H1 (cell line): ENCODE results near the gene PLXNB3. TPM values are rescaled to one million over a fixed set of nuclear protein-coding genes. Genes with fewer than 3 reads are reported as not detected.
A peak's percentile ranks its signal among the peaks of the same experiment; 100 is the strongest.

Experiments used
- CTCF ChIA-PET: fragments of 300-600 bp; sonication (Branson Sonifier 250); formaldehyde crosslinking; loops from one replicate; lab custom pipeline; 2021; ENCODE audit not compliant: partially characterized antibody; lab: Charles Lee
- POLR2A ChIA-PET: fragments of 300-600 bp; sonication (Branson Sonifier 250); formaldehyde crosslinking; loops from one replicate; lab custom pipeline; 2021; ENCODE audit warnings: inconsistent platforms; ENCODE audit not compliant: partially characterized antibody; lab: Charles Lee
- DNase-seq, 2 experiments: peaks; one replicate each; pipeline versions ENCODE4 v3.0.0 to v3.0.0-alpha.2; 2010 to 2022; ENCODE audit warnings: low spot score in 2 of 2, low read depth in 1 of 2, mixed read lengths in 1 of 2
- FAIRE-seq: peaks from 2 replicates; lab custom pipeline; 2011; peaks lifted over from hg19 to GRCh38; lab: Jason Lieb, UNC
- H2AFZ ChIP-seq: 2 replicates; pipeline ENCODE4 v1.8.1; 2012; ENCODE audit warnings: low read length, inconsistent platforms
- H2AK5ac ChIP-seq: 2 replicates; pipeline ENCODE4 v1.6.1; 2013; ENCODE audit warnings: low read depth, low read length
- H2BK120ac ChIP-seq: replicated peaks from 2 replicates; pipeline ENCODE3; 2013; ENCODE audit warnings: low read depth, low read length, inconsistent platforms
- H2BK12ac ChIP-seq: 2 replicates; pipeline ENCODE4 v1.6.1; 2013; ENCODE audit warnings: low read depth, low read length
- H2BK15ac ChIP-seq: 2 replicates; pipeline ENCODE4 v1.6.1; 2013; ENCODE audit warnings: low read length
- H2BK20ac ChIP-seq: 2 replicates; pipeline ENCODE4 v1.6.1; 2013; ENCODE audit warnings: low read length
- H2BK5ac ChIP-seq: 2 replicates; pipeline ENCODE4 v1.6.1; 2013; ENCODE audit warnings: low read depth, low read length
- H3K14ac ChIP-seq: 2 replicates; pipeline ENCODE4 v1.6.1; 2013; ENCODE audit warnings: inconsistent platforms; ENCODE audit not compliant: insufficient read length
- H3K18ac ChIP-seq: 2 replicates; pipeline ENCODE4 v1.6.1; 2013; ENCODE audit warnings: low read length; ENCODE audit errors: extremely low read depth
- H3K23ac ChIP-seq: 2 replicates; pipeline ENCODE4 v1.6.1; 2013; ENCODE audit warnings: inconsistent platforms; ENCODE audit not compliant: insufficient read length
- H3K23me2 ChIP-seq: 2 replicates; pipeline ENCODE4 v1.6.1; 2013; ENCODE audit warnings: low read depth, low read length
- H3K27ac ChIP-seq: 2 replicates; pipeline ENCODE4 v1.6.1; 2011; ENCODE audit warnings: low read depth, low read length, inconsistent platforms
- H3K27me3 ChIP-seq, 4 experiments: replicated peaks in 1 of 4; 1 replicate in 1 of 4; 2 replicates in 3 of 4; pipeline versions ENCODE4 v1.6.1 to v1.8.1; 2011 to 2013; ENCODE audit warnings: low read length in 3 of 4, mild to moderate bottlenecking in 3 of 4, inconsistent platforms in 2 of 4, mixed read lengths in 2 of 4, moderate library complexity in 1 of 4; ENCODE audit not compliant: control insufficient read depth in 3 of 4, insufficient read depth in 3 of 4; ENCODE audit errors: extremely low read depth in 1 of 4
- H3K36me3 ChIP-seq, 4 experiments: 2 replicates each; pipeline versions ENCODE4 v1.6.1 to v1.8.1; 2011 to 2013; ENCODE audit warnings: mild to moderate bottlenecking in 4 of 4, low read length in 3 of 4, moderate library complexity in 2 of 4, control low read depth in 1 of 4, inconsistent platforms in 1 of 4; ENCODE audit not compliant: insufficient read depth in 4 of 4, control insufficient read depth in 2 of 4
- H3K4ac ChIP-seq: replicated peaks from 2 replicates; pipeline ENCODE3; 2013; ENCODE audit warnings: low read length, low read depth, mixed read lengths, inconsistent platforms; ENCODE audit not compliant: insufficient read length
- H3K4me1 ChIP-seq, 4 experiments: replicated peaks in 1 of 4; 1 replicate in 1 of 4; 2 replicates in 3 of 4; pipeline versions ENCODE4 v1.6.1 to v1.8.1; 2011 to 2013; ENCODE audit warnings: low read length in 3 of 4, inconsistent platforms in 2 of 4, mixed read lengths in 1 of 4; ENCODE audit not compliant: insufficient read depth in 4 of 4, control insufficient read depth in 3 of 4
- H3K4me2 ChIP-seq, 2 experiments: 2 replicates each; pipeline versions ENCODE4 v1.6.1 to v1.8.1; 2011 to 2013; ENCODE audit warnings: low read depth in 2 of 2, low read length in 2 of 2, control low read depth in 1 of 2, inconsistent platforms in 1 of 2, mild to moderate bottlenecking in 1 of 2; ENCODE audit not compliant: insufficient read depth in 1 of 2
- H3K4me3 ChIP-seq, 4 experiments: fragments of 200-600, 300-600 bp in 1 of 4; sonication (generic), shearing (Covaris generic), sonication (Bioruptor Twin) in 1 of 4; 2 replicates each; pipeline versions ENCODE4 v1.5.1 to v1.8.1; 2011 to 2016; ENCODE audit warnings: low read length in 4 of 4, low read depth in 3 of 4, control low read depth in 2 of 4, inconsistent platforms in 2 of 4, mild to moderate bottlenecking in 2 of 4, mixed read lengths in 1 of 4, moderate library complexity in 1 of 4; ENCODE audit not compliant: insufficient read depth in 2 of 4; ENCODE audit errors: extremely low read depth in 1 of 4
- H3K56ac ChIP-seq: replicated peaks from 2 replicates; pipeline ENCODE3; 2013; ENCODE audit warnings: low read depth, mild to moderate bottlenecking, mixed read lengths, low read length, inconsistent platforms; ENCODE audit not compliant: insufficient read length
- H3K79me1 ChIP-seq: 2 replicates; pipeline ENCODE4 v1.6.1; 2013; ENCODE audit warnings: low read depth, low read length, control low read depth
- H3K79me2 ChIP-seq, 2 experiments: 2 replicates each; pipeline versions ENCODE4 v1.6.1 to v1.8.1; 2012 to 2013; ENCODE audit warnings: low read length in 2 of 2, mild to moderate bottlenecking in 2 of 2, inconsistent platforms in 1 of 2; ENCODE audit not compliant: insufficient read depth in 2 of 2, control insufficient read depth in 1 of 2
- H3K9ac ChIP-seq, 4 experiments: replicated peaks in 1 of 4; 1 replicate in 1 of 4; 2 replicates in 3 of 4; pipeline versions ENCODE4 v1.6.1 to v1.8.1; 2011 to 2013; ENCODE audit warnings: low read depth in 3 of 4, low read length in 3 of 4, control low read depth in 2 of 4, mild to moderate bottlenecking in 2 of 4, moderate library complexity in 2 of 4, inconsistent platforms in 1 of 4; ENCODE audit errors: extremely low read depth in 1 of 4
- H3K9me3 ChIP-seq, 2 experiments: 2 replicates each; pipeline versions ENCODE4 v1.6.1 to v1.8.1; 2012 to 2013; ENCODE audit warnings: mild to moderate bottlenecking in 2 of 2, moderate library complexity in 2 of 2, control low read depth in 1 of 2, inconsistent platforms in 1 of 2, low read depth in 1 of 2, low read length in 1 of 2, mixed read lengths in 1 of 2; ENCODE audit not compliant: insufficient read depth in 2 of 2
- H4K20me1 ChIP-seq, 2 experiments: replicated peaks in 1 of 2; 2 replicates each; pipeline versions ENCODE3 to v1.8.1; 2011 to 2013; ENCODE audit warnings: inconsistent platforms in 2 of 2, low read length in 2 of 2, mild to moderate bottlenecking in 1 of 2; ENCODE audit not compliant: insufficient read depth in 2 of 2, control insufficient read depth in 1 of 2
- H4K5ac ChIP-seq: 2 replicates; pipeline ENCODE4 v1.6.1; 2013; ENCODE audit warnings: low read length, low read depth, mixed read lengths, inconsistent platforms; ENCODE audit not compliant: insufficient read length
- H4K8ac ChIP-seq: 2 replicates; pipeline ENCODE4 v1.8.0; 2013; ENCODE audit warnings: mild to moderate bottlenecking, moderate library complexity, low read length, inconsistent platforms; ENCODE audit not compliant: insufficient read depth; ENCODE audit errors: extremely low read depth
- H4K91ac ChIP-seq: replicated peaks from 2 replicates; pipeline ENCODE3; 2013; ENCODE audit warnings: low read length, mixed read lengths, inconsistent platforms; ENCODE audit not compliant: insufficient read length
- EGR1 ChIP-seq: IDR thresholded peaks from 2 replicates; pipeline ENCODE4 v1.6.1; 2011; ENCODE audit warnings: low read depth, low read length, borderline replicate concordance
- KDM5A ChIP-seq: fragments of 200-600 bp; IDR thresholded peaks from 2 replicates; pipeline ENCODE4 v1.7.1; 2012; ENCODE audit warnings: mild to moderate bottlenecking, low read length, inconsistent platforms, mixed read lengths
- RBBP5 ChIP-seq: IDR thresholded peaks from 2 replicates; pipeline ENCODE4 v1.7.1; 2012; ENCODE audit warnings: low read depth, mild to moderate bottlenecking, inconsistent platforms, low read length, moderate library complexity, borderline replicate concordance
- WGBS, 2 experiments: shearing (Covaris generic) in 1 of 2; methylation state at CpG; one replicate each; pipeline versions ENCODE4 v1.1.6 to v1.1.7; 2013 to 2015; ENCODE audit warnings: low lambda C conversion rate in 2 of 2, mixed read lengths in 2 of 2, inconsistent platforms in 1 of 2, low coverage in 1 of 2, missing lambda C conversion rate in 1 of 2; ENCODE audit not compliant: insufficient replicate concordance in 2 of 2, insufficient coverage in 1 of 2, insufficient read length in 1 of 2; ENCODE audit errors: extremely low coverage in 1 of 2, missing lambda C conversion rate in 1 of 2; 5-methylcytosine and 5-hydroxymethylcytosine counted together
- polyA plus RNA-seq, 7 experiments: library from polyadenylated mRNA; depleted of rRNA in 3 of 7; stranded (reverse) in 5 of 7; unstranded in 2 of 7; fragments of >200 nt in 5 of 7; fragments of 200-250 nt in 2 of 7; gene quantifications; 1 replicate in 5 of 7; 2 replicates in 1 of 7; 4 replicates in 1 of 7; pipeline versions ENCODE4 v1.2.1 to v1.2.3, GENCODE V29; 2011 to 2013; ENCODE audit warnings: missing spikeins in 2 of 7, mixed read lengths in 2 of 7
- total RNA-seq: library from RNA; stranded (reverse); fragmentation: NEBNext Ultra II Directional; extraction: Animal tissue kit (Norgen Biotek cat#: 25700); gene quantifications from 2 replicates; pipeline ENCODE4 v1.2.1, GENCODE V29; 2021

Gene PLXNB3
- total and polyA plus RNA-seq, 2 of the 8 experiments (the other 6 are each of a cell fraction or from before 2014, with no cell fraction given), result 1.2 to 2.7 TPM

DNA sequence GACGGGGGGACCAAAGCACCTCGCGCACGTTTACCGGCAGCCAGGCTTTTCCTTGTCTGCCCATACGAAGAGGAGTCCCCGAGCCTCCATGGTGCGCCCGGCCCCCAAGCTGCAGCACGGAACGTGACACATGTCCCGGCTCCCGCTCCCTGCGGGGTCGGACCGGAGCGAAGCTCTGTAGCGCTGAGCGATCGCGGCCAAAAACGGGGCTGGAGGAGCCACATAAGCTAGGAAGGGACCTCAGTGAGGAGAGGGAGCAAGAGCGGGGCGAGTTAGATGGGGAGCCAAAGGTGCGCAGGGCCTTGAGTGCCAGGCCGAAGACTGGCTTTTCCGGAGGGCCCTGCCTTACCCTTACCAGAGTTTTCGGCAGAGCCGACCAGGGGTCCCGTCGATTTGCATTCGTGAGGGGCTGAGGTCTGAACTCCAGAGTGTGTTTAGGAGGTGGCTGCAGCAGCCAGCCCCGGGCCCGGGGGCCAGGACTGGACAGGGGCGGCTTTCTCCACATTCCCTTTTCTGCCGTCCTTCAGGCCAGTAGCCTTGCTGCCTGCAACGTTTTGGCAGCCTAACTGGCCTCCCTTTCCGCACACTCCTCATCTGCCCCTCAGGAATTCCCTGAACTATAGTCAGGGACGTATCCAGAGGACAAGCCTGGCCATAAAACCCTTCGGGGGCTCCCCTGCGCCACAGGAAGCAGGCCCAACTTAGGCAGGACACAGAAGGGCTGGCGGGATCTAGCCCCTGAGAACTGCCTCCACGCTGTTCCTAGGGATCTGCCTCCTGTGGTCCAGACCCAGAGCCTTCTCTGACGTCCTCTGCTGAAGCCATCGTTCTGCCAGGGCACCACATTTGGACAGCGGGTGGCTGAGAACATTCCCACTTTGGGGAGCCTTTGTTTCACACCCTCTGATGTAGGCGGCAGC is 31.1 kb downstream of the PLXNB3 start:
- peaks cover 0 to 8% of the 10 kb centered on the region in 2 experiments for H4K20me1 ChIP-seq
- no peak overlapping the region for H3K18ac ChIP-seq
- H3K9me3 ChIP-seq, result no peaks in the 10 kb centered on the region
- WGBS, 2 experiments, result 37% methylated on average over 22 of the region's 47 CpGs; no CpG with 5 or more reads in 1 of the 2 experiments
- H3K23ac ChIP-seq, result no peak overlapping the region
- peak overlapping the region; percentile 77 to 92 (median 83) for H3K4me3 ChIP-seq
- H3K4me2 ChIP-seq, result peak overlapping the region; percentile 59 to 85
- H2BK120ac ChIP-seq, result no peak overlapping the region
- H2BK20ac ChIP-seq, result no peak overlapping the region
- H4K91ac ChIP-seq, result peak overlapping the region; percentile 27
- no peak overlapping the region for H2BK12ac ChIP-seq
- H4K5ac ChIP-seq, result no peak overlapping the region
- H3K27ac ChIP-seq, result peak overlapping the region; percentile 64; the same call in 1 of the 2 replicates
- no peaks in the 10 kb centered on the region; the same call in none of the 2 replicates for H3K79me1 ChIP-seq
- ChIA-PET POLR2A (interaction anchor here (0.7 to 2.9 kb wide), 14 partner anchors 11 to 155 kb away, joined by 3 to 22 read pairs (median 4); partner anchors contain the start of gene NAA10), CTCF (interaction anchor here (0.8 to 1.4 kb wide), 5 partner anchors 11 to 89 kb away, joined by 3 to 4 read pairs (median 4); no protein-coding TSS in a partner anchor)
- H3K4me1 ChIP-seq, result peaks cover 0 to 17% (median 6%) of the 10 kb centered on the region in 4 experiments; a peak in 4 of 7 replicates
- H3K79me2 ChIP-seq, result peaks cover 0 to 34% of the 10 kb centered on the region in 2 experiments; a peak in 1 of 4 replicates
- peak overlapping the region; percentile 53 for H3K4ac ChIP-seq
- H3K23me2 ChIP-seq, result peaks cover 2% of the 10 kb centered on the region; the same call in 1 of the 2 replicates
- FAIRE-seq (no peak), DNase-seq (no peak)
- no peak overlapping the region for H3K14ac ChIP-seq
- no peak overlapping the region for H2BK5ac ChIP-seq
- no peak overlapping the region for H2AK5ac ChIP-seq
- H2BK15ac ChIP-seq, result no peak overlapping the region
- H3K27me3 ChIP-seq, result no peaks in the 10 kb centered on the region
- H3K9ac ChIP-seq, result peak overlapping the region; percentile 49 to 72 (median 60)
- H3K36me3 ChIP-seq, result peaks cover 0 to 20% (median 6%) of the 10 kb centered on the region in 4 experiments; a peak in 3 of 8 replicates
- H2AFZ ChIP-seq, result no peak overlapping the region
- no peak overlapping the region for H3K56ac ChIP-seq
- TF ChIP-seq KDM5A, result no peak
- no peak for TF ChIP-seq RBBP5
- no peak for TF ChIP-seq EGR1
- no peak overlapping the region for H4K8ac ChIP-seq
